HG02571 (cell line): ENCODE results near the gene LITAFD.
"Not testable (repeated sequence)": the region's sequence is repeated elsewhere in the genome, so short reads cannot be mapped to it uniquely, and the experiment has no call there.

Source experiments
- ATAC-seq: cut with Tn5 transposase; IDR thresholded peaks from one replicate; pipeline ENCODE4 v1.9.1; 2021; ENCODE audit warnings: mild to moderate bottlenecking, moderate library complexity; ENCODE audit not compliant: unreplicated experiment

LITAFD gene

GRCh38 chr16:8855972-8856371 is 26.2 kb upstream of the LITAFD start:
- no peak for ATAC-seq

- ATAC-seq, result no peak
Observed at GRCh38 chr16:8858994-8859912, 22.9 kb upstream of the LITAFD start.

- no peak for ATAC-seq
Observed at GRCh38 chr16:8859913-8860881, 22.0 kb upstream of the LITAFD start.

GRCh38 chr16:8861563-8862308 is 20.4 kb upstream of the LITAFD start:
- ATAC-seq, result no peak

GRCh38 chr16:8862309-8863130 is 19.6 kb upstream of the LITAFD start:
- ATAC-seq, result no peak

- no peak for ATAC-seq
Observed at GRCh38 chr16:8863594-8864424, 18.3 kb upstream of the LITAFD start.

GRCh38 chr16:8864480-8865110 is 17.6 kb upstream of the LITAFD start:
- no peak for ATAC-seq

- no peak for ATAC-seq
Observed at GRCh38 chr16:8865145-8865882, 16.8 kb upstream of the LITAFD start.

GRCh38 chr16:8866118-8866883 is 15.8 kb upstream of the LITAFD start:
- no peak for ATAC-seq

GRCh38 chr16:8866884-8867215 is 15.3 kb upstream of the LITAFD start:
- ATAC-seq, result no peak

GRCh38 chr16:8867216-8867931 is 14.8 kb upstream of the LITAFD start:
- ATAC-seq, result no peak

GRCh38 chr16:8867932-8868415 is 14.2 kb upstream of the LITAFD start:
- ATAC-seq, result peak; percentile 1

- ATAC-seq, result peak; percentile 55
Observed at GRCh38 chr16:8868416-8869211, 13.5 kb upstream of the LITAFD start, which contains the start of gene CARHSP1. Gene CARHSP1 (minus strand): TSS chr16:8869006. CDS start chr16:8859328, 9,678 bp downstream.

- ATAC-seq, result no peak
Observed at GRCh38 chr16:8869212-8869987, 12.8 kb upstream of the LITAFD start.

- not testable (repeated sequence) for ATAC-seq
Observed at GRCh38 chr16:8869988-8870241, 12.2 kb upstream of the LITAFD start.
